Measurements from ENCODE around the gene ARHGAP26. TPM values are rescaled to one million over a fixed set of nuclear protein-coding genes. Genes with fewer than 3 reads are reported as not detected.

Gene ARHGAP26
- total RNA-seq, 2 donors from 2014 or later: 27.5 to 80.7 TPM

DNA sequence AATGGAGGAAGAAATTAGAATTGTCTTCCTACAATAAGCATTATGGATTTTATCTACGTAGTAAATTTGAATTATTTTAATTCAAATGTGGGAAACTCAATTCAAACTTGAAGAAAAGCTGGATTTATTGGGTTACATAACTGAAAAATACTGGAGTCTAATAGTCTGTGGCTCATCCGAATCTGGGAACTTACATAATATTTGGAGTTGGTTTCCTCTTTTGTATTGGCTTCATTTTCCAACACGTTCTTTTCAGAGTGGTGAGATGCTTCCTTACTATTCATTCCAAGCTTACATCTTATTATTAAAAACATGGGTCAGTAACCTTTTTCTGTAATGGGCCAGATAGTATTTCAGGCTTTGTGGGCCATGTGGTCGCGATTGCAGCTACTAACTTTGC lies 164.8 kb downstream of the ARHGAP26 start:
- peaks cover 10% of the 10 kb centered on the region for H3K36me3 ChIP-seq
- no peak overlapping the region for H3K4me3 ChIP-seq
- H3K9me3 ChIP-seq: no peaks in the 10 kb centered on the region
- no peak for DNase-seq (ENCODE audit: low spot score)
- peaks cover 3 to 7% of the 10 kb centered on the region in 2 donors for H3K4me1 ChIP-seq (ENCODE audit: control insufficient read depth in 1 of 2, low read depth in 2 of 2)
- no peaks in the 10 kb centered on the region for H3K27me3 ChIP-seq (replicated peaks; ENCODE audit: insufficient read depth)
- no peak overlapping the region for H3K27ac ChIP-seq
- ATAC-seq (ENCODE audit: insufficient number of reproducible peaks, low FRiP score, low read depth): no peak
- TF ChIP-seq, protein P1, sequence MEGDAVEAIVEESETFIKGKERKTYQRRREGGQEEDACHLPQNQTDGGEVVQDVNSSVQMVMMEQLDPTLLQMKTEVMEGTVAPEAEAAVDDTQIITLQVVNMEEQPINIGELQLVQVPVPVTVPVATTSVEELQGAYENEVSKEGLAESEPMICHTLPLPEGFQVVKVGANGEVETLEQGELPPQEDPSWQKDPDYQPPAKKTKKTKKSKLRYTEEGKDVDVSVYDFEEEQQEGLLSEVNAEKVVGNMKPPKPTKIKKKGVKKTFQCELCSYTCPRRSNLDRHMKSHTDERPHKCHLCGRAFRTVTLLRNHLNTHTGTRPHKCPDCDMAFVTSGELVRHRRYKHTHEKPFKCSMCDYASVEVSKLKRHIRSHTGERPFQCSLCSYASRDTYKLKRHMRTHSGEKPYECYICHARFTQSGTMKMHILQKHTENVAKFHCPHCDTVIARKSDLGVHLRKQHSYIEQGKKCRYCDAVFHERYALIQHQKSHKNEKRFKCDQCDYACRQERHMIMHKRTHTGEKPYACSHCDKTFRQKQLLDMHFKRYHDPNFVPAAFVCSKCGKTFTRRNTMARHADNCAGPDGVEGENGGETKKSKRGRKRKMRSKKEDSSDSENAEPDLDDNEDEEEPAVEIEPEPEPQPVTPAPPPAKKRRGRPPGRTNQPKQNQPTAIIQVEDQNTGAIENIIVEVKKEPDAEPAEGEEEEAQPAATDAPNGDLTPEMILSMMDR (IDR thresholded peaks at IDR 0.05): no peak

DNA sequence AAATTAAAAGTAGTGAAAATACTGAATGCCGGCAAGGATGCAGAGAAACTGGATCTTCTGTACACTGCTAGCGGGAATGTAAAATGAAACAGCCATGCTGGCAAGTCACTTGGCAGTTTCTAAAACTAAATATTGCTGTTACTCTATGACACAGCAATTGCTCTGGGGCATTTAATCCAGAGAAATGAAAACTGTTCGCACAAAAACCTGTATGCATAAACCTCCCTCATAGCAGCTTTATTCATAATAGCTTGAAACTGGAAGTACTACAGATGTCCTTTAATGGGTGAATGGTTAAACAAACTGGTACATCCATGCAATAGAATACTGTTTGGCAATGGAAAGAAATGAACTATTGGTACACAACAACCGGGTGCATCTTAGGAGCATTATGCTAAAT lies 167.2 kb downstream of the ARHGAP26 start:
- Histone ChIP-seq H3K36me3 (peaks cover 4% of the 10 kb centered on the region), H3K27ac (no peak overlapping the region), H3K4me3 (no peak overlapping the region), H3K9me3 (no peaks in the 10 kb centered on the region), H3K4me1 (ENCODE audit: control insufficient read depth in 1 of 2, low read depth in 2 of 2) (peaks cover 3 to 7% of the 10 kb centered on the region in 2 donors), H3K27me3 (replicated peaks; ENCODE audit: insufficient read depth) (no peaks in the 10 kb centered on the region)
- TF ChIP-seq, protein P1 (IDR thresholded peaks at IDR 0.05): no peak
- ATAC-seq (ENCODE audit: insufficient number of reproducible peaks, low FRiP score, low read depth): no peak
- no peak for DNase-seq (ENCODE audit: low spot score)

DNA sequence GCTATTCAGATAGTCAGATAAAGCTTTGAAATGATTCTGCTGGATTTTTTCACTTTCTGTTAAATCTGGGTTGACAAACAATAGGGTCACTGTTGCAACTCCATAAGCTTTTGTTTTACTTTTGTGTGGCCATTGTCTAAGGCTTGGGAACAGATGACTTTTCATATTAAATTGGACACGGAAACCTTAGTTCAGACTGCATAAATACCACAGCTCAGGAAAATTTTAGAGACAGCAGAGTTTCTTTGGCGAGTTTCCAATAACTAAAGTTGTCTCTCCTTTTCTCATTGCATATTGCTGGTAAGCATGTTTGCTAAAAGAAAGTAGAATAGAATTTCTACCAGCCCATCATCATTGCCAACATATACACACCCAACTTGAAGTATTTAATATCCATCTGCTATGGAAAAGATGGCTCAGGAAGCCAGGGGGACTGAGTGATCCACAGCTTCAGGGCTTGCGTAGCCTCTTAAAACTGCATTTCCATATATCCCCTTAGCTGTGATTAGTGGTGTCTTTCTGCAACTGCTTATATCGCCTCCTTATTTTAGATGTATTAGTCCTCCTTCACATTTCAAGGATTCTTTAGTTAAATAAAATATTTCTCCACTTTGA lies 168.2 kb downstream of the ARHGAP26 start:
- Histone ChIP-seq H3K9me3 (no peaks in the 10 kb centered on the region), H3K27me3 (replicated peaks; ENCODE audit: insufficient read depth) (no peaks in the 10 kb centered on the region), H3K4me1 (ENCODE audit: control insufficient read depth in 1 of 2, low read depth in 2 of 2) (peaks cover 3 to 7% of the 10 kb centered on the region in 2 donors), H3K36me3 (no peaks in the 10 kb centered on the region), H3K4me3 (no peak overlapping the region), H3K27ac (no peak overlapping the region)
- no peak for ATAC-seq (ENCODE audit: insufficient number of reproducible peaks, low FRiP score, low read depth)
- TF ChIP-seq, protein P1 (IDR thresholded peaks at IDR 0.05): no peak
- no peak for DNase-seq (ENCODE audit: low spot score)

DNA sequence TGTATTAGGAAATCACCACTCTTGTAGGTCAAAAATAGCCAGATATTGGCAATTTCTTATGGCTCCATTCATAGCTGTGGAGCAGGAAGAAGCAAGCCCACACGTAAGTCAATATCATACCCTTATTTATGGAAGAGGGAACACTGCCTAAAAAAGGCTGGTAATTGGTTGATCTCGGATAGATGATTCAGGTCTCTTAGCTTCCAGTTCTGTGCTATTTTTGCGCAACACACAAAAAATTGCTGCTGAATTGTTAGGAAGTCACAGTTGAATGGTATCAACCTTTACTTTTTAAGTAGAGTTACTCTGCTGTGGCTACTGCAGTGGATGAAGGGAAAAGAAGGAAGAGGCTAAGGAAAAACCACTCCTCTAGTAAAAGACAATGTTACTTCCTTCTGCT lies 168.8 kb downstream of the ARHGAP26 start:
- H3K4me3 ChIP-seq: no peak overlapping the region
- no peak overlapping the region for H3K27ac ChIP-seq
- DNase-seq (ENCODE audit: low spot score): no peak
- TF ChIP-seq, protein P1 (IDR thresholded peaks at IDR 0.05): no peak
- H3K9me3 ChIP-seq: no peaks in the 10 kb centered on the region
- ATAC-seq (ENCODE audit: insufficient number of reproducible peaks, low FRiP score, low read depth): no peak
- H3K4me1 ChIP-seq (ENCODE audit: control insufficient read depth in 1 of 2, low read depth in 2 of 2): peaks cover 6 to 7% of the 10 kb centered on the region in 2 donors
- H3K27me3 ChIP-seq (replicated peaks; ENCODE audit: insufficient read depth): no peaks in the 10 kb centered on the region
- no peaks in the 10 kb centered on the region for H3K36me3 ChIP-seq

DNA sequence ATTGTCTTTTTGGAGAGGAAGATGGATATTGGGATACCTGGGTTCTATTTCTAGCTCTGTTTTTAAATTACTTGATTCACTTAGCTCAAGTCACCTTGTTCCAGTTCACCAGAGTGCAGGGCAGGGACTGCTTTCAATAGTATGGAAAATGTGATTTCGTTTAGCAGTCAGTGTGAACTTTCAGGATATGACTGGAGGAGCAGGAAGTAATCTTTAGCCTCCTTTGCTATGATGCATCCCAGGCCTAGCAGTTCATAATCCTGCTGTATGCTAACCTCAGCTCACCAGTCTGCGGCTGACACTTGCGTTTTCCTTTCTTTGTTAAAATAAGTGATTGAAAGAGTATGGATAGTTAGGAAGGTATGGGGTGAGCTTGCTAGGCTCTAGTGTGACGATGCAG lies 169.7 kb downstream of the ARHGAP26 start:
- H3K27me3 ChIP-seq (replicated peaks; ENCODE audit: insufficient read depth): no peaks in the 10 kb centered on the region
- ATAC-seq (ENCODE audit: insufficient number of reproducible peaks, low FRiP score, low read depth) (no peak), DNase-seq (ENCODE audit: low spot score) (no peak)
- TF ChIP-seq, protein P1 (IDR thresholded peaks at IDR 0.05): no peak
- no peak overlapping the region for H3K27ac ChIP-seq
- H3K4me1 ChIP-seq (ENCODE audit: control insufficient read depth in 1 of 2, low read depth in 2 of 2): peaks cover 7 to 11% of the 10 kb centered on the region in 2 donors
- H3K36me3 ChIP-seq: no peaks in the 10 kb centered on the region
- H3K9me3 ChIP-seq: no peaks in the 10 kb centered on the region
- H3K4me3 ChIP-seq: no peak overlapping the region

Data from thoracic aorta (tissue), 2 donors.